ENCODE results near the gene SMG5.

- TF ChIP-seq CTCF (IDR thresholded peaks at IDR 0.05) (no peak), POLR2AphosphoS5 (IDR thresholded peaks at IDR 0.05) (no peak), POLR2A (IDR thresholded peaks at IDR 0.05) (no peak)
Observed at GRCh38 chr1:156260896-156261295, 21.7 kb downstream of the SMG5 start.

Data from breast epithelium (tissue), 3 donors.